Measurements from ENCODE around the gene GDI1.

GRCh38 chrX:154411981-154412340 lies 25.0 kb upstream of the GDI1 start:
- no peak for TF ChIP-seq EZH2 (IDR thresholded peaks at IDR 0.05)
- TF ChIP-seq POLR2AphosphoS5 (IDR thresholded peaks at IDR 0.05; ENCODE audit: borderline replicate concordance, low read depth, low read length), result no peak; the same call in 1 of the 2 replicates
- TF ChIP-seq FOXP2 (optimal IDR thresholded peaks at IDR 0.05; ENCODE audit: control extremely low read depth, extremely low read length, insufficient read depth), result no peak

Data from SK-N-MC (cell line).